ENCODE results near the gene NELFE.
"Not testable (repeated sequence)": the region's sequence is repeated elsewhere in the genome, so short reads cannot be mapped to it uniquely, and the experiment has no call there.

The NELFE gene, protein sequence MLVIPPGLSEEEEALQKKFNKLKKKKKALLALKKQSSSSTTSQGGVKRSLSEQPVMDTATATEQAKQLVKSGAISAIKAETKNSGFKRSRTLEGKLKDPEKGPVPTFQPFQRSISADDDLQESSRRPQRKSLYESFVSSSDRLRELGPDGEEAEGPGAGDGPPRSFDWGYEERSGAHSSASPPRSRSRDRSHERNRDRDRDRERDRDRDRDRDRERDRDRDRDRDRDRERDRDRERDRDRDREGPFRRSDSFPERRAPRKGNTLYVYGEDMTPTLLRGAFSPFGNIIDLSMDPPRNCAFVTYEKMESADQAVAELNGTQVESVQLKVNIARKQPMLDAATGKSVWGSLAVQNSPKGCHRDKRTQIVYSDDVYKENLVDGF

DNA sequence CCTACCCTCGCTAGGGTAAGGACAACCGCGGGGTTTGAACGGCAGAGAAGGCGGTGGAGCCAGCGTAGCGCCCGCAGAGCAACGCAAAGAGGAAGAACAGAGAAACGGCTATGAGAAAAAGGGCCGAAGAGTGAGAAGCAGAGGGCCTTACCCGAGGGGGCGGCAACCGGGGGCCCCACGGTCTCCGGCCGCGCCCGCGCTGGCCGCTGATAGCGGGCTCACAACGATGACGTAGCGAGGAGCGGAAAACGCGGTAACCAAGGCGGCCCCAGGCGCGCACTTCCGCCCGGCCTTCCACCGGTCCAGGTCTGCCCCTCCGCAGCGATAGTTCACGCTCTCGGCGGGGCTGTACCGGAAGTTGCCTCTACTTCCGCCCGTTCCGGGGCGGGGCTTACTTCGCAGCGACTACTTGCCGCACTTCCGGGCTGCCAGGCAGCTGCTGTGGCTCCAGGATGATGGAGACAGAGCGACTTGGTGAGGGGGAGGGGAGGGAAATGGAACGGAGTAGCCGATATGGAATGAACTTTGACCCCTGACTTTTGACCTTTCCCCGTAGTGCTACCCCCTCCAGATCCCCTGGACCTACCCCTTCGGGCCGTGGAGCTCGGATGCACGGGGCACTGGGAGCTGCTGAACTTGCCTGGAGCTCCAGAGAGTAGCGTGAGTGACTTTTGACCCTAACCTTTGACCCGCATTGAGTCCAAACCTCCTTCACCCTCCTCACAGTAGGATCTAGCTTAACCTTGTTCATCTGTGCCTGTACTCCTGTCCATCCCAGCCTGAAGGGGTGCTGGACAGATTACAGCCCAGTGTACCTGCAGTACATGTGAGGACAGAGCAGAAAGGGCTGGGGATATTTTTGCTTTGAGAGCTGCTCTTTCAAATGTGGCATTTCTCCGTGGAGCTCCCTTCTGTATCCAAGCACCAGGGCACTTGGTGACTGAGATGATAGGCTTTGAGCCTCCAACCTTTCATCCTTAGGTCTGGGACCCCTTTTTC lies at the start of gene NELFE, which contains the start of gene SKIC2:
Gene NELFE, minus strand, starts transcription at position 231 of the 999 bp plus-strand sequence. CDS start 525 bp downstream, outside the sequence.
Gene SKIC2, plus strand, starts transcription at position 435 of the 999 bp plus-strand sequence. Its CDS starts 18 bp downstream, at position 453.
- peak; percentile 97 to 98 for DNase-seq

DNA sequence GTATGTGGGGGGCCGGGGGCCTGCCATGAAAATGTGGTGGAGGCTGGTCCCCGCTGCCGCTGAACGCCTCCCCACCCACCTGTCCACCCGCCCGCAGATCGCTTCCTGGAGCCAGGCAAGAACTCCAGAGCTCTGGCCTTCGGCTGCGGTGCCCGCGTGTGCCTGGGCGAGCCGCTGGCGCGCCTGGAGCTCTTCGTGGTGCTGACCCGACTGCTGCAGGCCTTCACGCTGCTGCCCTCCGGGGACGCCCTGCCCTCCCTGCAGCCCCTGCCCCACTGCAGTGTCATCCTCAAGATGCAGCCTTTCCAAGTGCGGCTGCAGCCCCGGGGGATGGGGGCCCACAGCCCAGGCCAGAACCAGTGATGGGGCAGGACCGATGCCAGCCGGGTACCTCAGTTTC lies 49.3 kb upstream of the NELFE start:
- not testable (repeated sequence) for DNase-seq

DNA sequence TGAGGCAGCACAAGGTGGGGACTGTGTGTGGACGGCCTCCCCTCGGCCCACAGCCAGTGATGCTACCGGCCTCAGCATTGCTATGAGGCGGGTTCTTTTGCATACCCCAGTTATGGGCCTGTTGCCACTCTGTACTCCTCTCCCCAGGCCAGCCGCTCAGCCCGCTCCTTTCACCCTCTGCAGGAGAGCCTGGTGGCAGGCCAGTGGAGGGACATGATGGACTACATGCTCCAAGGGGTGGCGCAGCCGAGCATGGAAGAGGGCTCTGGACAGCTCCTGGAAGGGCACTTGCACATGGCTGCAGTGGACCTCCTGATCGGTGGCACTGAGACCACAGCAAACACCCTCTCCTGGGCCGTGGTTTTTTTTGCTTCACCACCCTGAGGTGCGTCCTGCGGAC lies 48.3 kb upstream of the NELFE start:
- DNase-seq: not testable (repeated sequence)

DNA sequence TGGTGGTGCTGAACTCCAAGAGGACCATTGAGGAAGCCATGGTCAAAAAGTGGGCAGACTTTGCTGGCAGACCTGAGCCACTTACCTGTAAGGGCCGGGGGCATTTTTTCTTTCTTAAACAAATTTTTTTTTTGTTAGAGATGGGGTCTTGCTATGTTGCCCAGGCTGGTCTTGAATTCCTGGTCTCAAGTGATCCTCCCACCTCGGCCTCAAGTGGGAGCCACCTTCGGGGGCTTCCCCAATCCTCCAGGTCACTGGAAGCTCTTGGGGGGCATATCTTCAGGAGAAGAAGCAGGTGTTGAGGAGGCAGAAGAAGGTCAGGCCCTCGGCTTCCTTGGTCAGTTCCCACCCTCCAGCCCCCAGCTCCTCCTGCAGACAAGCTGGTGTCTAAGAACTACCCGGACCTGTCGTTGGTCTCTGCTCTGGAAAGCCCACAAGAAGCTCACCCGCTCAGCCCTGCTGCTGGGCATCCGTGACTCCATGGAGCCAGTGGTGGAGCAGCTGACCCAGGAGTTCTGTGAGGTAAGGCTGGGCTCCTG lies 47.3 kb upstream of the NELFE start:
- not testable (repeated sequence) for DNase-seq

DNA sequence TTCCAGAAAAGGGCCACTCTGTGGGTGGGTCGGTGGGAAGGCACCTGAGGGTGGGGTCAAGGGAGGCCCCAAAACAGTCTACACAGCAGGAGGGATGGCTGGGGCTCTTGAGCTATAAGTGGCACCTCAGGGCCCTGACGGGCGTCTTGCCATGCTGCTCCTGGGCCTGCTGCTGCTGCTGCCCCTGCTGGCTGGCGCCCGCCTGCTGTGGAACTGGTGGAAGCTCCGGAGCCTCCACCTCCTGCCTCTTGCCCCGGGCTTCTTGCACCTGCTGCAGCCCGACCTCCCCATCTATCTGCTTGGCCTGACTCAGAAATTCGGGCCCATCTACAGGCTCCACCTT lies 46.7 kb upstream of the NELFE start:
- not testable (repeated sequence) for DNase-seq

DNA sequence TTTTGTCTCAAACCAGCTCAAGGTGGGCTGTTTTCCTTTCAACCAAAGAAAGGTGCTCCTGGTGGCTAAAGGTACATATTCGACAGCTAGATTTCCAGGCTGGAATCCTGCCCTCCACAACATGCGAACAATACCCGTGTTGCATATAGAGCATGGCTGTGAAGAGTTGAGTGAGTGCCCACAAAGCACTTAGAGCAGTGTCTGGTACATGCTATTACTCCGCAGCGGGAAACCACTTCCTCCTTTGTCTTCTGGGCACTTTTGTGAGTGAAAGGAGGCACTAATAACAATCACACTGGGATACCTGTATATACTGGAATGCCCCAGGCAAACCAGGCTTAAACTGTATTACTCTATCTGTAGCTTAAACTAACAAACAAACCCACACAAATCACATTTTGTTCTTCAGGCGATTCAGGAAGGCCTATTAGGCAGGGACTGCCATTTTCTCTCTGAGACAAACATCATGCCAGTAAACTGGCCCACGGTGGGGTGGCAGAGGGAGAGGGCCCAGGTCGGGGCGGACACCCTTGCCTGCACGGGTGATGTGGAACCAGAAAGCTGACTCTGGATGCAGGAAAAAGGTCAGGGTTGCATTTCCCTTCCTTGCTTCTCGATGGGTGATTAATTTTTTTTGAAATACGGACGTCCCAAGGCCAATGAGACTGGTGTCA lies 46.2 kb upstream of the NELFE start:
- not testable (repeated sequence) for DNase-seq

DNA sequence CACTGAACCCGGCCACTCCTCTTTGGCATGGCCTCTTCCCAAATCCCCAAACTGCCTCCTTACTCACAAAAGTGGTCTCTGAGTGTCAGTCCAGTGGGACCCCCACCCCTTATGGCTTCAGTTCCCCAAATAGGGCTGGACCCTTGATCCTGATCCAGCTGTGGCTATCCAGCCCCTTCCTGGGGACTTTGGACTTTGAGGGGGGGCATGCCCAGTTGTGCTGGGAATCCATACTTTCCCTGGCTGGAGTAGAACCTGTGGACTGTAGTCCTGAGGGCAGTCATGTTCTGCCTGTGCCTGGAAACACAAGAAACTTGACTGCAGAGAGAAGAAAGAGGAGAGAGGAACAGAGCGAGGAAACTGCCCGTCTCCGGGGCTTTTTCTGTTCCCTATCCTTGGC lies 45.6 kb upstream of the NELFE start:
- DNase-seq: not testable (repeated sequence)

DNA sequence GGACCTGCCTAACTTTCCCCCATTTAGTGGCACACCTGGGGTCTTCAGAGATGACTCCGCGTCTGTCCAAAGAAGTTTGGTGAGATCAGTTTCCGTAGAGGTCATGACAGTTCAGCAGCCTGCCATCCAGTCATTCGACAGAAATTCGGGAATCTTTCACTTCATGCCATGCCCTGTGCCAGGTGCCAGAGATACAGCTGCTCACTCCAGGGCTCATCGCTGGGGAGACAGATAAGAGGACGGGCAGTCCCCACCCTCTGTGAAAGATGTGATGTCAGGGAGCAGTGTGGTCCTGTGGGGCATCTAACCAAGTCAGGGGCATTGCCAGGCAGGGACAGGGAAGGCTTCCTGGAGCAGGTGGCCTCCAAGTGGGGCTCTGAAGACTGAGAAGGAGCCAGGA lies 44.5 kb upstream of the NELFE start:
- not testable (repeated sequence) for DNase-seq

DNA sequence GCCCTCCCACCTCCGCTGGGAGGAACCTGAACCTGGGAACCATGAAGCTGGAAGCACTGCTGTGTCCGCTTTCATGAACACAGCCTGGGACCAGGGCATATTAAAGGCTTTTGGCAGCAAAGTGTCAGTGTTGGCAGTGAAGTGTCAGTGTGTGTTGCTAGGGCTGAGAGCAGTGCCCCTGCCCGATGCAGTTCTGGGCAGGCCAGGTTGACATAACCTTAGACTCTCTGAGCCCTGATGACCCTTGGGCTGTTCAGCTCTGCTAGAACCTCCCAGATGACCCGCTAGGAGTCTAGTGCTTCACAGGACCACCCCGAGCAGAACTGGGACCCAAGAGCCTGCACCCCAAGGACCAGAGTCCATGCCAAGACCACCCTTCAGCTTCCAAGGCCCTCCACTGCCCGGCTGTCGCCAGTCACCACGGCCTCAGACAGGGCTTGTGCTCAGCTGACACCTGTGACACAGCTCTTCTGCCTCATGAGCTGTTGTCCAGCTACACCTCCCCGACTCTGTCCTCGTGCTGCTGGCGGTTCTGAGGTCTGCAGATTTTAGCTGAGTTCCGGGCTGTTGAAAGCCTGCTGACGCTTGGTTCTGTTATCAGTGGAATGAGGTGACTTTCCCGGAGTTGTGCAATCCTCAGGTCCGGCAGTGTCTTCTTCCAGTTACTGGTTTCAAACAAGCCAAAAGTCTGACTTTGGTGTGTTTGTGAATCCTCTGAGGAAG lies 43.9 kb upstream of the NELFE start:
- not testable (repeated sequence) for DNase-seq

DNA sequence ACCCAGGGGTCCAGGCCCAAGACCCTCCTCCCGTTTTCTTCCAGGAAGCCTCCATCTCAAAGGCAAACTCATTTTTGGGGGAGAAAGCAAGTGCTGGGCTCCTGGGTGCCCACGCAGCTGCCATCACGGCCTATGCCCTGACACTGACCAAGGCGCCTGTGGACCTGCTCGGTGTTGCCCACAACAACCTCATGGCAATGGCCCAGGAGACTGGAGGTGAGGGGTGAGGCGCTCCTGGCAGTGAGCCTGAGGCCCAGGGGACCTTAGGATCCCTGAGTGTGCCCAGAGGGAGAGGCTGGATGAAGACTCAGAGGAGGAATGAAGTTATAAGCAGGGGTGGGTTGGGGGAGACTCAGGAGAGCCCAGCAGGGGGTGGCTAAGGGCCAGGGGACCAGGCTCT lies 37.6 kb upstream of the NELFE start:
- not testable (repeated sequence) for DNase-seq

DNA sequence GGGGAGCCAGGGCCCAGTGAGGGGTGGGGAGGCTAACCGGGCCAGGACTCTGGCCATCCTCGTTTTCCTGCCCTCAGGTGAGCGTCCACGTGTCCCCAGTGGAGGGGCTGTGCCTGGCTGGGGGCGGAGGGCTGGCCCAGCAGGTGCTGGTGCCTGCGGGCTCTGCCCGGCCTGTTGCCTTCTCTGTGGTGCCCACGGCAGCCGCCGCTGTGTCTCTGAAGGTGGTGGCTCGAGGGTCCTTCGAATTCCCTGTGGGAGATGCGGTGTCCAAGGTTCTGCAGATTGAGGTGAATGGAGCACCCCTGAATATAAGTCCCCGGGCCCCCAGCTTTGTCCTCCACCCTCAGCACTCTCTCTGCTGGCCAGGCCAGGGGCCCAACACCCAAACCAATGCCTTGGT lies 35.6 kb upstream of the NELFE start:
- DNase-seq: not testable (repeated sequence)

DNA sequence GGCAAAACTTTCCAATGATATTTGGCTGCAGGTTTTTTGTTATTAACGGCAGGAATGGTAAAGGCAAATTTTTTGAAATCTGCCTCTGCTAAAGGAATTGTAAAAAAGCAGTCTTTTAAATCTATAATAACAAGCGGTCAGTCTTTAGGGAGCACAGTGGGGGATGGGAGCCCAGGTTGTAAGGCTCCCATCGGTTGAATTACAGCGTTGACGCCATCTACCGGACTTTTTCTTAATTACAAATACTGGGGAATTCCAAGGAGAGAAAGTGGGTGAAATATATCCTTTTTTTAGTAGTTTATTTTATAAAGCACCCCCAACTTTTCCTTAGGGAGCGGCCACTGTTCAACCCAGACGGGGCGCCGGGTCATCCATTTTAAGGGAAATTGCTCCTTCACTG lies 30.6 kb upstream of the NELFE start:
- not testable (repeated sequence) for DNase-seq

DNA sequence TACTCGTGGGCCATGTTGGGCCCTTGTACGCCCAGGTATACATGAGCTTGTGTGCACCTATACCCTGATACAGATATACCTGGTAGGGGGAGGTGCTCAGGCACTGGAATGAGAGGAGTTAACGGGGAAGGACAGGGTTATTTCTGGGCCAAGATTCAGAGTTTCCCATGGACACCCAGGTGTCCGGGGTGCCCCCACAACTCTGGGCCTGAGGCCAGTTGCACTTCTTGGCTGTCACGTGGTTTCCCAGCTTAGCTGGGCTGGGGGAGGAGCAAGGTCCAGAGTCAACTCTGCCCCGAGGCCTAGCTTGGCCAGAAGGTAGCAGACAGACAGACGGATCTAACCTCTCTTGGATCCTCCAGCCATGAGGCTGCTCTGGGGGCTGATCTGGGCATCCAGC lies 23.0 kb upstream of the NELFE start, which contains the start of gene C4A:
Gene C4A, plus strand, starts transcription at position 314 of the 400 bp plus-strand sequence. Its CDS starts 51 bp downstream, at position 365.
- not testable (repeated sequence) for DNase-seq

DNA sequence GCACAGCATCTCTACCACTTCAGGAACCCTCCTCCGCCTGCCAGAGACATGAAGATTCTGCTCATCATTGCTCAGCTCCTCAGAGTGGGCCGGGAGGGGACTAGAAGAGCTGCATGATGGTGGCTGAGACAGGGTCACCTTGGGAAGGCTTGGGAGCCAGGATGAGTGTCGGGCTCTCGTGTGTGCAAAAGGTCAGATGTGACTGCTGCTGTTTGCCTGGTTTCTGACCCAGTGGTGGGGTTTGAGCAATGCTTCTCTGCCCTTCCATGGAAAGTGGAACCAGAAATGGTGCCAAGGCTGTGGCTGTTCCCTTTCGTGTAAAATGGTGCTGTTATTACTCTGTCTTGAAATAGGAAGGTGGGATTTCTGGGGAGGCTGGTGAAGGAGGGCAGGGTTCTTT lies 22.2 kb upstream of the NELFE start:
- DNase-seq: not testable (repeated sequence)

DNA sequence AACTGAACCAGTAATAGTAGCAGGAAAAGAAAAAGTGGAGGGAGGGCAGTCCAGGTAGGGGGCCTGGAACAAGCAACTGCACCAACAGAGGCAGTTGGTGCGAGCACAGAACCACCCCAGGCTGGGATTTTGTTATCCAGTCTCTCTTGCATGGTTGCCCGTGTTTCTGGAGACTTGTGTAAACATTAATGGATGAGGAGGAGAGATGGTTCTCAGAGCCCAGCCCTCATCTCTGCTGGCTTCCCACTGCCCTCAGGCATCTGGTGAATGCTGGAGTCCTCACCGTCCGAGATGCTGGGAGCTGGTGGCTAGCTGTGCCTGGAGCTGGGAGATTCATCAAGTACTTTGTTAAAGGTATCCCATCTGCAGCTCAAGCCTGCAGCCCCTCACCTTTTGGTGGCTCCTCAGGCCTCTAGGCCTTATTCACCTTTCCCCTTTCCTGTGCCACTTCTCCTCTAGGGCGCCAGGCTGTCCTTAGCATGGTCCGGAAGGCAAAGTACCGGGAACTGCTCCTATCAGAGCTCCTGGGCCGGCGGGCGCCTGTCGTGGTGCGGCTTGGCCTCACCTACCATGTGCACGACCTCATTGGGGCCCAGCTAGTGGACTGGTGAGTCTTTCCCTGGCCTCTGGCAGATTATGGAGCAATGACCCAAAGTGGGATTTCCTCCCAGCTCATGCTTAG lies 21.6 kb upstream of the NELFE start:
- DNase-seq: not testable (repeated sequence)

DNA sequence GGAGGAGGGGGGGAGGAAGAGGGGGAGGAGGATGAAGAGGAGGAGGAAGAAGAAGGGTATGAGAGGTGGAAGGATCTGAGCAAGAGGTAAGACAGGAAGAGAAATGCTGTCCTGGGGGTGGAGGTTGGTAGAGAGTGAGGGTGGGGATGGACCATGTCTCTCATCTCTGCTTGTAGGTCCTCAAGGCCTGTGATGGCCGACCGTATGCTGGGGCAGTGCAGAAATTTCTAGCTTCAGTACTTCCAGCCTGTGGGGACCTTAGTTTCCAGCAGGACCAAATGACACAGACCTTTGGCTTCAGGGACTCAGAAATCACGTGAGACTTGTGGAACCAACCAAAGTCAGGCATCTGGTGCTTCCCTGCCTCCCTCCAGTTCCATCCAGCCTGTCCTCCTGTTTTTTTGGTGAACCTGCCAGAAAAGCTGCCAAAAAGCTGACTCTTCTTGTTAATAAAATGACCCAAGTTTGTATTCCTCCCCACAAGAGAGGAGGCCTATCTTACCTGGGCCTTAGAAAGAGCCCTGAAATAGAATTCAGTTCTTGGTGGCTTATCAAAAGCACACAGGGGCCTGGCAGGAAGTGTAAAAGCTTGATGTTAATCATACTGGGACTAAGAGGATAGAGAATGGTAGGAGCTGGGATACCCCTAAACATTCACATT lies 20.6 kb upstream of the NELFE start:
- no peak for DNase-seq

DNA sequence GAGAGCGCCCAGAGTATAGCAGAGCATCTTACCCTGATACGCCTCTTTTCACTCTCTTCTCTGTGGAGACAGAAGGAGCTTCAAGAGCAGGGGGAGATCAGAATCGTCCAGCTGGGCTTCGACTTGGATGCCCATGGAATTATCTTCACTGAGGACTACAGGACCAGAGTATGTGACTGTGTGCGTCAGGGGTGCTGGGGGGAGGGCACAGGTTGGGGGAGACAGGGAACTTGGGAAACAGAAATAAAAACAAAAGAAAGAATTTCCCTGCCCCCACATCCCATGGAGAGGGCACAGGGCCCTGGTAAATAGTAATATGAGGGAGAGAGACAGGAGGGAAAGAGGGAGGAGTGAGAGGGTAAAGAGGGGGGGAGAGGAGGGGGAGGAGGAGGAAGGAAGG lies 20.1 kb upstream of the NELFE start:
- DNase-seq: no peak

DNA sequence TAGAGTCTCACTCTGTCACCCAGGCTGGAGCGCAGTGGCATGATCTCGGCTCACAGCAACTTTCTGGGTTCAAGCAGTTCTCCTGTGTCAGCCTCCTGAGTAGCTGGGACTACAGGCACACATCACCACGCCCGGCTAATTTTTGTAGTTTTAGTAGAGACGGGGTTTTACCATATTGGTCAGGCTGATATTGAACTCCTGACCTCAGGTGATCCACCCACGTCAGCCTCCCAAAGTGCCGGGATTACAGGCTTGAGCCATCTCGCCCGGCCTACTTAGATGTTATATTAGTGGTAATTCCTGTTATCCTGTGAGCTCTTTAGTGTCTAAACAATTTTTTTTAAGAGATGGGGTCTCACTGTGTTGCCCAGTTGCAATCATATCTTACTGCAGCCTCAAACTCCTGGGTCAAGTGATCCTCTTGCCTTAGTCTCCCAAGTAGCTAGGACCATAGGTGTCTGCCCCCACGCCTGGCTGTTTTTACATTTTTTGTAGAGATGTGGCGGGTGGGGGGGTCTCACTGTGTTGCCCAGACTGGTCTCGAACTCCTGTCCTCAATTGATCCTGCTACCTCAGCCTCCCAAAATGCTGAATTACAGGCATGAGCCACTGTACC lies 19.2 kb upstream of the NELFE start:
- DNase-seq: no peak

DNA sequence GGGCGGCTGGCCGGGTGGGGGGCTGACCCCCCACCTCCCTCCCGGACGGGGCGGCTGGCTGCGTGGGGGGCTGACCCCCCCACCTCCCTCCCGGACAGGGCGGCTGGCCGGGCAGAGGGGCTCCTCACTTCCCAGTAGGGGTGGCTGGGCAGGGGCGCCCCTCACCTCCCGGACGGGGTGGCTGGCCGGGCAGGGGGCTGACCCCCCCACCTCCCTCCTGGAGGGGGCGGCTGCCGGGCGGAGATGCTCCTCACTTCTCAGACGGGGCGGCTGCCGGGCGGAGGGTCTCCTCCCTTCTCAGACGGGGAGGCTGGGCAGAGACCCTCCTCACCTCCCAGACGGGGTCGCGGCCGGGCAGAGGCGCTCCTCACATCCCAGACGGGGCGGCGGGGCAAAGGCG lies 17.3 kb upstream of the NELFE start:
- not testable (repeated sequence) for DNase-seq

DNA sequence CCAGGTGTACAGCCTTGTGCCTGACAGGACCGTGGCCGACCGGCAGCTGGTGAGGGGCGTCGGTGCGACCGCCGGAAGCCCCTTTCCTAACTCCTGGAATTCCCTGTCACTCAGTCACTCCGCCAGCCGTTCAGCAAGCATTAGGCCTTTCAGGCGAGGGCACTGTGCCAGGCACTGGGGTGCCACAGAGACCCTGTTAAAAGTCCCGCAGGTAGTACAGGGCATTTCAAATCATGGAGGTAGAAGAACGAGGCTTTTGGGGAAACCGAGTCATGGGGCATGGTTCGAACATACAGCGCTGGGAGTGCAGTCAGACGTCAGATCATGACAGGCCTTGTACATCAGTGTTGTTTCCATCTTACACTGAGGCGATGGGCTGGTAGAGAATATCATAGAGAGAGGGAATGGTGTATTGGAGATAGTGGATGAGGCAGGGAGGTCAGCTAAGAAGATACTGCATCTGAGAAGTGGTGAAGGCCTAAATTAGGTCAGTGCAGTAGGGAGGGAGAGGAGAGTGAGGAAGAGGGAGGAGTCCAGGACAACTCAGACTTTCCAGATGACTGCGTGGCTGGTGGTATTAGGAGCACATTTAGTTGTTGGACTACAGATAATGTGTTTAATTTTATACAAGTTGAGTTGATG lies 14.1 kb upstream of the NELFE start:
- DNase-seq: no peak

All from Kasumi-1 (cell line).